GM19438 (cell line): ENCODE measurements around the gene DZIP1L.
"Not testable (repeated sequence)": the region's sequence is repeated elsewhere in the genome, so short reads cannot be mapped to it uniquely, and the experiment has no call there.

Experiments used
- ATAC-seq: cut with Tn5 transposase; IDR thresholded peaks from one replicate; pipeline ENCODE4 v1.9.1; 2021; ENCODE audit warnings: low read depth; ENCODE audit not compliant: unreplicated experiment

The DZIP1L gene

GRCh38 chr3:138114988-138115971 lies at the start of gene DZIP1L:
DZIP1L (minus strand) TSS chr3:138115608; CDS start chr3:138103971, 11,637 bp downstream.
- ATAC-seq: peak; percentile 81

- ATAC-seq: no peak
These were observed 49.7 kb upstream of the DZIP1L start for GRCh38 chr3:138165061-138165460.

GRCh38 chr3:138157743-138158142 lies 42.3 kb upstream of the DZIP1L start:
- ATAC-seq: no peak

DNA sequence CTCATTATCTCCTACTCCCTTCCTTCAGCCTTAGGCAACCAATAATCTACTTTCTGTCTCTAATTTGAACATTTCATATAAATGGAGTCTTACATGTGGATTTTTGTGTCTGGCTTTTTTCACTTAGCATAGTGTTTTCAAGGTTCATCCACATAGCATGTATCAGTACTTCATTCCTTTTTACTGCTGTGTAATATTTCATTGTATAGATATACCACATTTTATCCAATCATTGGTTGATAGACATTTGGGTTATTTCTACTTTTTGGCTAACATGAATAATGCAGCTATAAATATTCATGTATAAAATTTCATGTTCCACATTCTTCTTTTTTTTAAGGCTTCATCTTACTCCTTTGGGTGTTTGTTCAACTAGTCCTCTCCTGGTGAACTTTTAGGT lies 39.1 kb upstream of the DZIP1L start:
- ATAC-seq: no peak

DNA sequence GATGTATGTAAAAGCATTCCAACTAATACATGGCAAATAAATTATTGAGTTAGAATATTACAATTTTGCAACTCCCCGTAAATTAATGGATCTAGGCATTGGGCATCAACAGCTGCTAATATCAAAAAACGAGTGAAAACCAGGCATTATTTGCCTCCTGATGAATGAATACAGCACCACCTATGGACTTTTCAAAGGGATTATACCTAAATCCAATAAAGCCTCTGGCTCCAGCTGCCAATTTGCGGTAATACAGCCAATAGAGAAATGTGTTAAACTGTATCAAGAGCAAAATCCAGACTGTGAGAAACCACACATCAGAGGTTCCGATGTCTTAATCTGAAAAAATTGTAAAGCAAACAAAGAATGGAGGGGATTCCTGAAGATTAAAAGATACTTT lies 33.1 kb upstream of the DZIP1L start:
- ATAC-seq: no peak

- not testable (repeated sequence) for ATAC-seq
These were observed 26.8 kb upstream of the DZIP1L start for GRCh38 chr3:138142181-138142580.

- ATAC-seq: no peak
These were observed 25.5 kb upstream of the DZIP1L start for GRCh38 chr3:138140940-138141339.

- ATAC-seq: no peak
These were observed 24.3 kb upstream of the DZIP1L start for GRCh38 chr3:138139691-138140090.

DNA sequence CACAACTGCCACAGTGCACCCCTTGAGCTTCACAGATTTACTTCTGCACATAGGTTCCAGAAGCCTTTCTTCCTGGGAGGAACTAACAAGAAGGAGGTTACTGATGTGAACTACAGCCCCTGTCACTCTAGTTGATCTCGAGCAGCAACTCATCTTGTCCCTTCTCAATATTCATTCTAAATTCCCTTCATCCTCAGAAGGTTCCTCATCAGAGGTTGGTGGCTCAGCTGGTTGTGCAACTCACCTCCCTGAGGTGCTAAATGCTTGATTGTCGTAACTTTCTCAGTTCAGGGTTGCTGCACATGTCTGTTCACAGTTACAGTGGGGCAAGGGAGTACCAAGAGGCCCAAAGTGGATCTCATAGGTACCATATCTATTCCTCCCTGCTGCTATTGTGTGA lies 22.5 kb upstream of the DZIP1L start:
- ATAC-seq: no peak

GRCh38 chr3:138136201-138136600 lies 20.8 kb upstream of the DZIP1L start:
- no peak for ATAC-seq

- no peak for ATAC-seq
These were observed 20.4 kb upstream of the DZIP1L start for GRCh38 chr3:138135833-138136194.

DNA sequence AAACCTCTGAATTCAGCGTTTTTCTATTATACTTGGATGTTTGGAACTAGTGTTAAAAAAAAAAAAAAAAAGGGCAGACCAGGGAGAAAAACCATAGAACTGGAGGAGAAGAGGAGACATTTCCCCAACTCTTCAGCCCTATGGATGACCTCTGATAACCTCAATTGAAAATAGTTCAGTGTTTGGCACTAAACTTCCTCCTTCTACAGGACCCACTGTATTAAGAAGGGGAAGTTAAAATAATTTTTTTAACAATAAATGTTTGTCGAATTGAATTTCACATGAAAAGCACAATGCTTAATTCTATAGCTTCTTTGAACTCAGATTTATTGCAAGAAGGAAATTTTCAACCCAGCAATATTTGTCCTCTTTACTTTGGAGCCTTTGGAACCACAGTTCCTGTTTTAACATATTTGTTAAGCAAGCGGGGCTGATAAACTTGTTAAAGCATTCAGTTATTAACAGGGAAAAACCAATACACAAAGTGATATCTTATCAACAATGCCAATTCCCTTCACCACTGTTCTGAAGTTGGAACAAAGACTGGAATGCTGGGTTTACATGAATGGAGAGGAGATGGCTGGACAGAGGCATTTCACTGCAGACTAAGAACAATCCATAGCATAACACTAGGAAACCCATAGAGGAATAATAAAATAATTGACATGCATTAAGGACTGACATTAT lies 19.9 kb upstream of the DZIP1L start:
- no peak for ATAC-seq

DNA sequence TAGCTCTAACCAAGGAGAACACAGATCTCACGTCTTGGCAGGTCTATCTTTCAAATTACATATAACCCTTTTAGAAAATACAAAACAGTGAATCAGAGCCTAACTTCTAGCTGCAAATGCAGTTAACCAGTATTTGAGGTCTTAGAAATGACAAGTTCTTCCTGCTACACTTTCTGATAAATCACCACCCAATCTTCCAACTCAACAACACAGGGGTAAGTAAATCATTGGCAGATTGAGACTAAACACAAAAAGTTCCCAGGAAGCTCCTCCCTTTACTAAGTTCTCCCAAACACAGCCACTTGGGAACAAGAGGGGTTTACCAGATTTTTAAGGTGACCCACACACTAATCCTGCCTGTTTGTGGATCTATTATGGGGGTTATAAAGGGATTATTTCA lies 16.8 kb upstream of the DZIP1L start, which contains the start of gene A4GNT:
TSS of gene A4GNT (minus strand) at position 152 of the 400 bp plus-strand sequence. CDS start 1,134 bp downstream, outside the sequence.
- no peak for ATAC-seq

- no peak for ATAC-seq
These were observed 12.4 kb upstream of the DZIP1L start for GRCh38 chr3:138127636-138128365.

DNA sequence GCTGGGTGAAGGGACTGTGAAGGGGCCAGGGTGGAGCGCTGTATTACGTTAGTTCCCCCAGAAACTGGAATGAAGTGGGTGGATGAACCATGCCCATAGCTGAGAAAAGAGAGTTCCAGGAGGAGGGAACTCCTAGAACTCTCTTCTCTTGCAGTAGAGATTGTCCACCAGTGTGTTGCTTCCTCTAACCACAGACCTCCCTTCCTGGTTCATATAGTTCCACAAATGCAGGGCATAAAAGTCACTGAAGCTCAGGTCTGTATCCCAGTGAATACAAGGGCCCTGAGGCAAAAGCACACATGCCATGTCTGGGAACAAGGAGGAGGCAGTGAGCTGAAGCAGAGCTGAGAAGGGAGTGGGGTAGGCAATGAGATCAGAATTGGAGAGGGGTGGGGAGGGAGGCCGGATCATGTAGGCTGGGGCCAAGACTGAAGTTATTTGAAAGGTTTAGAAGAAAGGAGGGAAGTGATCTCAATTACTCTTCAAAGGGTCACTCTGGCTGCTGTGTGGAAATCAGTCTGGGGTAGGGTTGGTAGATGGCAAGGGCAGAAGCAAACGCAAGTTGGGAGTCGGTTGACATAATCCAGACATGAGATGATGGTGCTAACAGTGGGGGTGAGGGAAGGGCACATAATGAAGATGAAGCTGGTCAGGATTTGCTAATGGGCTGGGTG lies 10.3 kb upstream of the DZIP1L start:
- ATAC-seq: no peak

DNA sequence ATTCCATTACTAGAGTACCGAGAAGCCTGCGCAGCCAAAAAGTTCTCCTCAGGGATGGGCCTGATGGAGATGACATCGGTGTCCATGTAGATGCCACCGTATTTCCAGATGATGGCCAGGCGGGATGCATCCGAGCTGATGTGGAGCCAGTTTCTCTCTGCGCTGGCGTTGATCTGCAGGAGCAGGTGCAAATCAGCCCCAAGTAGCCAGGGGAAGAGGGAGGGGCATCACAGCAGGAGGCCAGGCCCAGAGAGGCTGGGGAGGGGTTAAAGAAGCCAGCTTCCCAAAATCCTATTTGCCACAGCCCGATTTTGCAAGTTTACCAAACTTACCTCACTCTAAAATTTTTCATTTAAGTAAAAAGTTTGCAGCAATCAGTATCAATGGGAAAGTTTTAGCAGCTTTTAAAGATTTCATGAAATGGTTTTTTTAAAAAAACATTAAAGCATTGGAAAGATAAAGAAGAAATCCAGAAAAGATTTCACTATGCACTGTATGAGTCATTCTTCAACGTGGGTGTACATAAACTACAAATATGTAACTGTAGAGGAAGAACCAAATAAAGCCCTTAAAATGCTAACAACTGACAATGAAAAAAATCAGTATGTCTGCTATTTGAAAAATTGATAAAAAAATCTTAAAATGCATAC lies 9.4 kb upstream of the DZIP1L start:
- ATAC-seq: no peak

DNA sequence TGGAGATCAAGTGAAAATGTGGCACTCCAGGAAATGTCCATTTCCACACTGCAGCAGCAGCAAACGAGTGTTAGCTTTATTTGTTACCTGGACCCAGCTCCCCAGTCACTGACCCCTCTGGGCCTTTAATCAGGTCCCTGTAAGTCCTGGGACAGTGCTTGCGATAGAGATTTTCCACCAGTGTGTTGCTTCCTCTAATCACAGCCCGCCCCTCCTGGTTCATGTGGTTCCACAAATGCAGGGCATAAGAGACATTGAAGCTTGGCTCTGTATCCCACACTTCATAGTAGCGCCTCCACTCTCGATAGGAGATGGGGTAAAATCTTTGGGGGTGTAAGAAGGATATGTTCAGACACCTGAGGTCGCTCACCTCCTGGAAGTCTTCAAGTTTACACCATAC lies 8.8 kb upstream of the DZIP1L start:
- ATAC-seq: no peak

- no peak for ATAC-seq
These were observed 4.0 kb upstream of the DZIP1L start for GRCh38 chr3:138119423-138119766.

GRCh38 chr3:138118612-138119422 lies 3.4 kb upstream of the DZIP1L start:
- ATAC-seq: peak; percentile 60
